ENCODE measurements around the gene SLC25A42. TPM values are rescaled to one million over a fixed set of nuclear protein-coding genes. Genes with fewer than 3 reads are reported as not detected.

SLC25A42 gene
- total RNA-seq, 2 donors from 2014 or later: 10.3 to 14.4 TPM

- no peak for TF ChIP-seq CTCF (IDR thresholded peaks at IDR 0.05)
- Histone ChIP-seq H3K27ac (no peak overlapping the region), H3K9me3 (peaks cover 0 to 5% of the 10 kb centered on the region in 2 donors), H3K4me3 (no peak overlapping the region), H3K36me3 (no peaks in the 10 kb centered on the region), H3K27me3 (no peaks in the 10 kb centered on the region), H3K4me1 (no peaks in the 10 kb centered on the region)
- no peak for DNase-seq (ENCODE audit: low spot score)
Observed at GRCh38 chr19:19155495-19156219, 91.9 kb downstream of the SLC25A42 start.

GRCh38 chr19:19157808-19158207 is 94.0 kb downstream of the SLC25A42 start:
- DNase-seq (ENCODE audit: low spot score): no peak
- no peaks in the 10 kb centered on the region for H3K27me3 ChIP-seq
- H3K27ac ChIP-seq: no peak overlapping the region
- H3K9me3 ChIP-seq: peaks cover 0 to 5% of the 10 kb centered on the region in 2 donors
- H3K36me3 ChIP-seq: no peaks in the 10 kb centered on the region
- no peak for TF ChIP-seq CTCF (IDR thresholded peaks at IDR 0.05)
- no peaks in the 10 kb centered on the region for H3K4me1 ChIP-seq
- no peak overlapping the region for H3K4me3 ChIP-seq

GRCh38 chr19:19159534-19159933 is 95.7 kb downstream of the SLC25A42 start:
- TF ChIP-seq CTCF (IDR thresholded peaks at IDR 0.05): no peak
- Histone ChIP-seq H3K4me3 (no peak overlapping the region), H3K36me3 (no peaks in the 10 kb centered on the region), H3K27me3 (no peaks in the 10 kb centered on the region), H3K9me3 (peaks cover 0 to 5% of the 10 kb centered on the region in 2 donors), H3K27ac (no peak overlapping the region), H3K4me1 (no peaks in the 10 kb centered on the region)
- DNase-seq (ENCODE audit: low spot score): no peak

GRCh38 chr19:19160461-19161035 is 96.8 kb downstream of the SLC25A42 start:
- no peak overlapping the region for H3K4me3 ChIP-seq
- H3K27ac ChIP-seq: no peak overlapping the region
- H3K4me1 ChIP-seq: no peaks in the 10 kb centered on the region
- DNase-seq (ENCODE audit: low spot score): no peak
- H3K27me3 ChIP-seq: no peaks in the 10 kb centered on the region
- H3K36me3 ChIP-seq: no peaks in the 10 kb centered on the region
- TF ChIP-seq CTCF (IDR thresholded peaks at IDR 0.05): no peak
- peaks cover 0 to 5% of the 10 kb centered on the region in 2 donors for H3K9me3 ChIP-seq

- H3K36me3 ChIP-seq: no peaks in the 10 kb centered on the region
- TF ChIP-seq CTCF (IDR thresholded peaks at IDR 0.05): no peak
- no peaks in the 10 kb centered on the region for H3K27me3 ChIP-seq
- H3K4me1 ChIP-seq: no peaks in the 10 kb centered on the region
- no peak overlapping the region for H3K4me3 ChIP-seq
- H3K27ac ChIP-seq: no peak overlapping the region
- H3K9me3 ChIP-seq: no peaks in the 10 kb centered on the region
- no peak for DNase-seq (ENCODE audit: low spot score)
Observed at GRCh38 chr19:19162495-19162894, 98.7 kb downstream of the SLC25A42 start.

Other genes starting within 250 kb of the SLC25A42 start
- gene UPF1, start 232.0 kb upstream of the SLC25A42 start, total RNA-seq: 10 to 100 TPM; 27.6 to 61.5 TPM
- gene CERS1, start 167.8 kb upstream of the SLC25A42 start, total RNA-seq: 1 to 10 TPM in 1 of 2 donors, under 1 TPM in 1; 0.79 to 1.6 TPM
- gene COPE, start 144.6 kb upstream of the SLC25A42 start, total RNA-seq: 100 to 1,000 TPM; 168 to 209 TPM
- 10 to 100 TPM; 22.1 to 31.9 TPM for gene DDX49, start 144.3 kb upstream of the SLC25A42 start, total RNA-seq
- 10 to 100 TPM; 13.6 to 39.8 TPM for gene HOMER3, start 122.8 kb upstream of the SLC25A42 start, total RNA-seq
- gene SUGP2, start 30.5 kb upstream of the SLC25A42 start, total RNA-seq: 10 to 100 TPM; 25.4 to 36.1 TPM
- 10 to 100 TPM; 13.7 to 14.4 TPM for gene ARMC6, start 30.4 kb upstream of the SLC25A42 start, total RNA-seq
- gene TMEM161A, start 74.5 kb downstream of the SLC25A42 start, total RNA-seq: 10 to 100 TPM; 16.8 to 22.2 TPM
- gene MEF2B, start 106.3 kb downstream of the SLC25A42 start, total RNA-seq: not detected
- gene BORCS8, start 128.2 kb downstream of the SLC25A42 start, total RNA-seq: 10 to 100 TPM; 16.5 to 20.0 TPM
- 10 to 100 TPM; 20.1 to 36.6 TPM for gene RFXANK, start 128.3 kb downstream of the SLC25A42 start, total RNA-seq
- gene NR2C2AP, start 139.4 kb downstream of the SLC25A42 start, total RNA-seq: 1 to 10 TPM; 4.3 to 8.1 TPM
- not detected for gene NCAN, start 148.0 kb downstream of the SLC25A42 start, total RNA-seq
- gene TM6SF2, start 209.3 kb downstream of the SLC25A42 start, total RNA-seq: under 1 TPM; 0.63 to 0.75 TPM

All from right atrium auricular region (tissue), 2 donors.